Measurements from ENCODE around the gene ANKRD16. TPM values are rescaled to one million over a fixed set of nuclear protein-coding genes. Genes with fewer than 3 reads are reported as not detected.

ANKRD16 gene
- total RNA-seq, 1 donor from 2014 or later = 4.6 TPM

- no peaks in the 10 kb centered on the region for H3K9me3 ChIP-seq
- intact Hi-C loops (cut with DNase I) = no loop called here
- no peak overlapping the region for H3K27ac ChIP-seq
- TF ChIP-seq CTCF (IDR thresholded peaks at IDR 0.05) = no peak
- H3K4me1 ChIP-seq = no peaks in the 10 kb centered on the region
- H3K27me3 ChIP-seq = no peaks in the 10 kb centered on the region
- H3K4me3 ChIP-seq = no peak overlapping the region
- ATAC-seq = peak; percentile 46
- peaks cover 88% of the 10 kb centered on the region for H3K36me3 ChIP-seq
- DNase-seq = no peak
Observed at GRCh38 chr10:5932345-5932744, 42.7 kb upstream of the ANKRD16 start.

- no peak for ATAC-seq
- Histone ChIP-seq H3K27ac (no peak overlapping the region), H3K4me3 (no peak overlapping the region), H3K36me3 (peaks cover 88% of the 10 kb centered on the region), H3K27me3 (no peaks in the 10 kb centered on the region), H3K4me1 (no peaks in the 10 kb centered on the region), H3K9me3 (no peaks in the 10 kb centered on the region)
- intact Hi-C loops (cut with DNase I) = no loop called here
- DNase-seq = no peak
- no peak for TF ChIP-seq CTCF (IDR thresholded peaks at IDR 0.05)
Observed at GRCh38 chr10:5930272-5930671, 40.6 kb upstream of the ANKRD16 start.

DNA sequence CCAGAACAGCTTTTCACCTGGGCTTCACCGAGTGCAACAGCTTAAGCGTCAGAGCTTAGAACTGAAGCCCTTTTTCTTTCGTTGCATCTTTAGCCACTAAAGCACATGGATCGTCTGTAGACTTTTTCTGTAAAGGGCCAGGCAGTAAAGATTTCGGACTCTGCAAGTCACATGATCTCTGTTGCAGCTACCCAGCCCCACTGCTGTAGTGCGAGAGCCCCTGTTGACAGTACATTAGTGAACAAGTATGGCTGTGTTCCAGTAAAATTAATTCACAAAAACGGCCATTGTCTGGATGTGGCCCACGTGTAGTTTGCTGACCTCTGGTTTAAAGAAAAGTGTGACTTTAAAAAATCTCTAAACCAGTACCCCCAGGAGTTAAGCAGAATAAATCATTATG, 39.7 kb upstream of the ANKRD16 start:
- Histone ChIP-seq H3K4me3 (no peak overlapping the region), H3K27ac (no peak overlapping the region), H3K4me1 (no peaks in the 10 kb centered on the region), H3K36me3 (peaks cover 88% of the 10 kb centered on the region), H3K27me3 (no peaks in the 10 kb centered on the region), H3K9me3 (no peaks in the 10 kb centered on the region)
- ATAC-seq = no peak
- intact Hi-C loops (cut with DNase I) = no loop called here
- no peak for TF ChIP-seq CTCF (IDR thresholded peaks at IDR 0.05)
- no peak for DNase-seq

DNA sequence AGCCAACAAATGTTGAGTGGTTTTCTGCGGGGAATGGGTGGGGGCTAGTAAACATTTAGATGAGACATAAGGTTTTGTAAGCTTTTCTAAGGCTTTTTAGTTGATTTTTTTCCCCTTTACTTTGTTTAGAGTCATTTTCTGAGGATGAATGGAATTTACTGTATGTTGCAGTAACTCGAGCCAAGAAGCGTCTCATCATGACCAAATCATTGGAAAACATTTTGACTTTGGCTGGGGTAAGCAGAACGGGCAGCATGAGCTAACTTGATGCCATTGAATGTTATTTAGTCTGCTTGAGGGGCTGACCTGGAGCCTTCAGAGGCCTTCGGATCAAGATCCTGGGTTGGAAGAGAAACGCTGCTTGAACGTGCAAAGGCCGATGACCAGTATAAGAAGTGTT, 37.6 kb upstream of the ANKRD16 start:
- H3K4me1 ChIP-seq = no peaks in the 10 kb centered on the region
- intact Hi-C loops (cut with DNase I) = no loop called here
- H3K27ac ChIP-seq = no peak overlapping the region
- no peaks in the 10 kb centered on the region for H3K27me3 ChIP-seq
- peaks cover 97% of the 10 kb centered on the region for H3K36me3 ChIP-seq
- no peaks in the 10 kb centered on the region for H3K9me3 ChIP-seq
- TF ChIP-seq CTCF (IDR thresholded peaks at IDR 0.05) = no peak
- ATAC-seq = no peak
- no peak overlapping the region for H3K4me3 ChIP-seq
- DNase-seq = no peak

GRCh38 chr10:5924889-5925288, 35.2 kb upstream of the ANKRD16 start:
- peaks cover 100% of the 10 kb centered on the region for H3K36me3 ChIP-seq
- no peaks in the 10 kb centered on the region for H3K9me3 ChIP-seq

More at GRCh38 chr10:5924889-5925288, 35.2 kb upstream of the ANKRD16 start:
- ATAC-seq = no peak
- no peak for DNase-seq
- no peaks in the 10 kb centered on the region for H3K27me3 ChIP-seq
- no peaks in the 10 kb centered on the region for H3K4me1 ChIP-seq
- no peak overlapping the region for H3K27ac ChIP-seq
- no peak for TF ChIP-seq CTCF (IDR thresholded peaks at IDR 0.05)
- intact Hi-C loops (cut with DNase I) = no loop called here
- no peak overlapping the region for H3K4me3 ChIP-seq

Measured in upper lobe of right lung (tissue), 1 donor.